ENCODE measurements around the gene TEX52.

TEX52 gene

GRCh38 chr12:2826721-2827515 is 29.9 kb downstream of the TEX52 start:
- DNase-seq: no peak

- no peak for DNase-seq
Observed at GRCh38 chr12:2826036-2826435, 30.8 kb downstream of the TEX52 start.

- no peak for DNase-seq
Observed at GRCh38 chr12:2825132-2825531, 31.7 kb downstream of the TEX52 start.

- DNase-seq: no peak
Observed at GRCh38 chr12:2824541-2824940, 32.3 kb downstream of the TEX52 start.

GRCh38 chr12:2823483-2823882 is 33.4 kb downstream of the TEX52 start:
- DNase-seq: no peak

- DNase-seq: no peak
Observed at GRCh38 chr12:2820432-2820831, 36.4 kb downstream of the TEX52 start.

GRCh38 chr12:2819810-2820209 is 37.0 kb downstream of the TEX52 start:
- no peak for DNase-seq

- peak; percentile 45 for DNase-seq
Observed at GRCh38 chr12:2813214-2814185, 43.3 kb downstream of the TEX52 start.

GRCh38 chr12:2812290-2813213 is 44.3 kb downstream of the TEX52 start, which contains the start of gene ITFG2:
TSS of gene ITFG2 (plus strand) at chr12:2812668. CDS start at chr12:2812761, 93 bp downstream.
- peak; percentile 98 for DNase-seq

GRCh38 chr12:2811801-2812200 is 45.0 kb downstream of the TEX52 start:
- no peak for DNase-seq

- no peak for DNase-seq
Observed at GRCh38 chr12:2806700-2807099, 50.1 kb downstream of the TEX52 start.

- DNase-seq: no peak
Observed at GRCh38 chr12:2805143-2805520, 51.7 kb downstream of the TEX52 start.

- DNase-seq: no peak
Observed at GRCh38 chr12:2804393-2805142, 52.3 kb downstream of the TEX52 start.

- no peak for DNase-seq
Observed at GRCh38 chr12:2803635-2804392, 53.0 kb downstream of the TEX52 start.

- no peak for DNase-seq
Observed at GRCh38 chr12:2801044-2801783, 55.6 kb downstream of the TEX52 start.

- DNase-seq: no peak
Observed at GRCh38 chr12:2800046-2800570, 56.7 kb downstream of the TEX52 start.

Measured in NCI-H1436 (cell line).